HG03025 (cell line): ENCODE measurements around the gene DBI.
"Not testable (repeated sequence)": the region's sequence is repeated elsewhere in the genome, so short reads cannot be mapped to it uniquely, and the experiment has no call there.

Source experiments
- ATAC-seq: cut with Tn5 transposase; IDR thresholded peaks from one replicate; pipeline ENCODE4 v1.9.1; 2021; ENCODE audit warnings: mild to moderate bottlenecking, moderate library complexity; ENCODE audit not compliant: unreplicated experiment, low FRiP score

Gene DBI

DNA sequence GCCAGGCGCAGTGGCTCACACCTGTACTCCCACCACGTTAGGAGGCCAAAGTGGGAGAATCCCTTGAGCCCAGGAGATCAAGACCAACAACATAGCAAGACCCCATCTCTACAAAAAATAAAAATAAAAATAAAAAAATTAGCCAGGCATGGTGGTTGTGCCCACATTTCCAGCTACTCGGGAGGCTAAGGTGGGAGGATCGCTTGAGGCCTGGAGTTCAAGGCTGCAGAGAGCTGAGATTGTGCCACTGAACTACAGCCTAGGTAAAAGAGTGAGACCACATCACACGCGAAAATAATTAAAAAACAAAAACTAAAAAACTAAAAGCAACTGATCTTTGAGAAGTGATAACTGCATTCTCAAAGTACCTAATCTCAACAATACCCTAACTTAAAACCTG lies 2.0 kb upstream of the DBI start:
- no peak for ATAC-seq

DNA sequence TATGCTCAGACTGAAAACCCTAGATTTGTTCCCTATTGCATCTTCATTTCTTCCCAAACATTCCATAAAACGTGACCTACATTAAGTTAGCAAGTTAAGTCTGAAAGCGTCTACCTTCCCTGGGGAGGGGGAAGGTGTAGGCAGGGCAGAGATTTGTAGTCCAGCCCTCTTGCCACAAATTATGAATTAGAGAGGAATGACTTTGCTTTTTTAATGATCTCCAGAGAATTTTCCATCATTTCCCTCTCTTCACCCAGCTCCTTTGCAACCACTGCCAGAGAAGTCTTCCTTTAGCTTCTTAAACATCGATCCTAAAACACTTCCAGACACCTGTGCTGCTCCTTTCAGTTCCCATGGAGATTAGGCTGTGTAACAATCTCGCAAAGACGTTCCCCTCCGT lies 1.3 kb upstream of the DBI start:
- no peak for ATAC-seq

DNA sequence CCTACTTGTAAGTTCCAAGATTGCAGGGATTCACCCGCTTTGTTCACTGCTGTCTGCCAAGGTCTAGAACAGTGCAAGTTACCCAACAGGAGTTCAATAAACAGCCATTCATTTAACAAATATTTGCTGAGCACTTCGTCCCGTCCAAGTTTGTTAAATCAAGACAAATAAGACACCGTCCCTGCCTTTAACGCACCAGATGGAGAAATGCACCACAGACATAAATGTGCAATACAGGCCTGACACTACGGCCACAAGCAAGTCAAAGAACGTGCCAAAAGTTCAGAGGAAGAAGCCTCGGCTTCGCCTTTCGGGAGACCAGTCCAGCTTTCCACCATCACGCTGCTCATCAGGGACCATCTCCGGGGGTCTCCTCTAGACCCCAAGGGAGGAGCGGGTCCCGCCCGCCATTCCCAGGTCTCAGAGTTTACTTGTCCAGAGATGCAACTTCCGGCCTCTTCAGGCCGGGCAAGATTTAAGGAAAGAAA lies 572 bp upstream of the DBI start:
- ATAC-seq = peak; percentile 6

DNA sequence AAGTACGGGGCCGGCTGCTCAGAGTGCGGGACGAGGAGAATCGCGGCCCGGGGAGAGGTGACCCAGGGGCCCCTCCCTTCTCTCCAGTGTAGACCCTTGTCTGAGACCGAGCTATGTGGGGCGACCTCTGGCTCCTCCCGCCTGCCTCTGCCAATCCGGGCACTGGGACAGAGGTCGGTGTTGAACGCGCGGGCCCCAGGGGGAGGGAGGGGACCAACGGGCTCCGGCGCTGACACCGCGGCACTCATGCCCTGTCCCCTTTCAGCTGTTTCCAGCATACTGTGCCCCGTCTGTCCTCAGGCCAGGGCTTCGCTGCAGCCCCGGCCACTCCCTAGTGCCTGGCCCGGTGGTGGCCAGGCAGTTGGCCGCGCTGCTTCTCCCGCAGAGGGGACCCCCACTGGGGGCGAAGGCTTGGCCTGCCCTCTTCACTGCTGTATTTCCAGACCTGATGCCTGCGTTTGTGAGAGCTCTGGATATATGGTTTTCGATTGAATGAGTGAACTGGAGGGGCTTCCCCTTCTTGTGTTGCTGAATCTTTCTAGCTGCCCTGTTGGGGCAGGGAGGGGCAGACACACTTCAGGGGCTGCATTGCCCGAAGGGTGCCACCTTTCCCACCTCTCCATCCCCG lies 809 bp downstream of the DBI start:
- peak; percentile 23 for ATAC-seq

DNA sequence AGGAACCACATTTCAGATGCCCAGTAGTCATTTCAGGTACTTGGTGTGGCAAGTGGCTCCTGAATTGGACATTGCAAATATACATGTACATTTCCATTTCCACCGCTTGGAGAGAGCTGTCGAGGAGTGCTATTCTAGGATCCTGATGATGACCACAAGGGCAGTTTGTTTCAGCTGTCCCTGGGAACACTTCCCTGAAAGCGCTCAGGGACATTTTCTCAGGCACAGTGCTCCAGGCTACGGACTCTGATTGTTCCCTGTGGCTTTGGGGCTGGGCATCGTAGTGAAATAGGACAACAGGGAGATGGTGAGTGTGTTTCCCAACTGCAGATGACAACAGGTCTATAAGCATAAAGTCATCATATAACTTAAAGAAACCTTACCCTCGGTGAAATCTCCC lies 3.1 kb downstream of the DBI start:
- ATAC-seq = no peak

DNA sequence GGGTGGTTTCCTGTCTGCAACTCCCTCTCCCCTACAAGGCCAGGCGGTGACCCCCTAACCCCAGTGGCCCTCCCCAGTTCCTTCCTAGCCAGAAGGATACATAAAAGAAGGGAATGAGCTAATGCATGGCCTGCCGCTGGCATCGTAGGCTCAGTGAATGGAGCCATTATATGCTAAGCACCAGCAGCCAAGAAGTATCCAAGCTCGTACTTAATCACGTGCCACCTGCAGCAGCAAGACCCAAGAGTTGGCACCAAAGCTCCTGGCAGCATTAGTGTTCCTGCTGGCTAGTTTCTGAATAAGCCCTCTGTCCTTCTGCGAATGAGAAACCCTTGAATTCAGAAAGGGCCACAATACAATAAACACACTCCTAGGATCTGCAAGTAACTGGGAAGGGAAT lies 4.3 kb downstream of the DBI start:
- no peak for ATAC-seq

DNA sequence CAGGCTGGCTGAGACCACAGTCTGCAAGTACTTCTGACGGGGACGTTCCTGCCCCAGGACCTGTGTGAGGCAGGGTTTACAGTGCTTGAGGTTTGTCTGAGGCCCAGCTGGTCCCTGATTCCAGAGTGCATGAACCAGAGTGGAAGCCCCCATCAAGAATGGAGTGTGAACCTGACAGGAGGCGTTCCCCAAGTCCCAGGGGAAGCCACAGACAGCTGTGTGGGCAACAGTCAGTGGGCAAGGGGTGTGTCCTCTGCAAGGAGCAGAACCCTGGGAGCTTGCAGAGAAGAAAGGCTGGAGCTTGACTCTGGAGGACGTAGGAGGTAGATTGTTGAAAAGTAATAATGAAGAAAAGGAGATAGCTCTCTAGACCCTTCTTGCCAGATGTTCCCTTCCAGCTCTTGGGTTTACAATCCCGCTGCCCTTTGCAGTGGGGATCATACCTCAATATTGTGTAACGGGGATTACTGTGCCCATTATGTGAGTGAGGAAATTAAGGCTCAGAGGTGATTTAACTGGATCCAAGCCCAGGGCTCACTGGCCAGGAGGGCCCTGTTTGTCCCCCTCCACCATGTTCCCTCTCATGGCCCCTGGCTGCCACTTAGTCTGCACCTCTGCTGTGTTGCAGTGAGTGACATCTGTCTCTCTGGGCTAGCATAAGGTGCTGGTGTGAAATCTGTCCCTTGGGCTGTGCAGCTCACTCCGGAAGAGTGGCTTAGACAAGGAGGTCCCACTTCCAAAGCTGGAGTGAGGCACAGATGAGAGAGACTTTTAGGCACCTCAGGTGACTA lies 6.2 kb downstream of the DBI start:
- no peak for ATAC-seq

DNA sequence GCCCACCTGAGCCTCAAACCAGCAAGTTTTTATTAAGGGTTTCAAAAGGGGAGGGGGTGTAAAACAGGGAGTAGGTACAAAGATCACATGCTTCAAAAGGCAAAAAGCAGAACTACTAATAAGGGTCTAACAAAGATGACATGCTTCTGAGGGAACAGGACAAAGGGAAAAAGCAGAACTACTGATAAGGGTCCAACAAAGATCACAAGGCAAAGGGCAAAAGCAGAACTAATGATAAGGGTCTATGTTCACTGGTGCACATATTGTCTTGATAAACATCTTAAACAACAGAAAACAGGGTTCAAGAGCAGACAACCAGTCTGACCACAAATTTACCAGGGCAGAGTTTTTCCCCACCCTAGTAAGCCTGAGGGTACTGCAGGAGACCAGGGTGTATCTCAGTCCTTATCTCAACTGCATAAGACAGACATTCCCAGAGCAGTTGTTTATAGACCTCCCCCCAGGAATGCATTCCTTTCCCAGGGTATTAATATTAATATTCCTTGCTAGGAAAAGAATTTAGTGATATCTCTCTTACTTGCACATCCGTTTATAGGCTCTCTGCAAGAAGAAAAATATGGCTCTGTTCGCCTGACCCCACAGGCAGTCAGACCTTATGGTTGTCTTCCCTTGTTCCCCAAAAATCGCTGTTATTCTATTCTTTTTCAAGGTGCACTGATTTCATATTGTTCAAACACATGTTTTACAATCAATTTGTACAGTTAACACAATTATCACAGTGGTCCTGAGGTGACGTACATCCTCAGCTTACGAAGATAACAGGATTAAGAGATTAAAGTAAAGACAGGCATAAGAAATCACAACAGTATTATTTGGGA lies 7.3 kb downstream of the DBI start:
- ATAC-seq = not testable (repeated sequence)

DNA sequence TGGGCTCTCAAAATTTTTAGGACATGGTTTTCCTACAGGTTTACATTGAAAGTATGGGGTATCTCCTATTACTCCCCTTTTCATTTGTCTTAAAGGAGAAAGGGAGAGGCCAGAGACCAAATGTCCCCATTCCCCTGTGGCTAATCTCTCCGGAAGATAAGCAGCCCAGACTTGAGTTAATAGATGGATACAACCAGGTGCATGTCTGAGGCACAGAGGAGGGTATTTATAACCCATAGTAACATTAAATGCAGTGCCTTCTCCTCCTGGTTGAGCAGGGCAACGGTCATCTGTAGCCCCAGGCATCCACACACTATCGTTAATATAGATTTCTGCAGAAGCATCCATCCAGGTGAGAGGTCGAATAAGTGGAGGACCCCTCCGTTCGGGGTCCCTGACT lies 9.6 kb downstream of the DBI start:
- ATAC-seq = not testable (repeated sequence)

DNA sequence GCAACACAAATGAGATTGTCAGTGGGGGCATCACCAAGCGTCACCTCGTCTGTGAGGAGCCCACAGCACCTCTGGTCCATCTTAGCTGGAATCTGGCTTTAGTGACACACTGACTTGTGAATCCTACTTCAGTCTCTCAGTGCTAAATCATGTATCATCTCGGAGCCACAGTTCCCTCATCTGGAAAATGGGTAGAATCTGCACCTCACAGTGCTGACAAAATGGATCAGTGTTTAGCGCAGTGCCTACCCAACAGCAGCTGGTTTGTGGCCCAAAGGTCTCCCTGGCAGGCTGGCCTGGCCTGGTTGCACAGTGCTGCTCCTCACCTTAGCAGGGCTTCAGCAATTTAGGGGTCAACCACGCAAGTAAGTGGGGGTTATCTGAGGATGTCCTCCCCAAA lies 10.0 kb downstream of the DBI start:
- no peak for ATAC-seq

DNA sequence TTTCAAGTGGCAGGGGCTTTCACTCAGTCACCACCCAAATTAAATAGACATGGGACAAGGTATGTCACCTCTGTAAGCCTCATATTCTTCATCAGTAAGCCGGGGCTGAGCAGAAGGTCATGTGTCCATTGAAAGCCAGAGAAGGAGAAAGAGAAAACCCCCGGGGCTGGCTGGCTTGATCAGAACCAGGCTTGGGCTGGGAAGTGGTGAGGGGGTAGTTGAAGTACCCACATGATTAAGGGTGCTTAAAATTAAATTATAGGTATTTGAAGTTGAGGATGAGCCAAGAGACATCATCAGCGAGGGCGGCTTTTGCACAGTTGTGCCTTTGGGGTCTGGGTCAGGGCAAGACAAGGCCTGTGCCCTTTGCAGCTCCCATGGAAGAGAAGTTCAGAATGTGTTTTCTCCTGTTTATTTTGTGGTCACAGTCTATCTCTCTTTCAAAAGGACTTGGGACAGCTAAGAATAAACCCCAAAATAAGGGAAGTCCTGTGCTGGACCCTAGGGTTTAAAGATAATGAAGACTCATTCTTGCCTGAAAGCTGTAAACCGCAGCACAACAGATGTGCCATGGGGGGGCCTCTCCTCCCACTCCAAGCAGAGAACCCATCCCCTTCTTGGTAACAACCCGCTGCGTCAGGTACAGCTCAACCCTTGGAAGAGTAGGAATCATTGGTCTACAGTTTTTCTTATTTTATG lies 10.7 kb downstream of the DBI start:
- no peak for ATAC-seq

DNA sequence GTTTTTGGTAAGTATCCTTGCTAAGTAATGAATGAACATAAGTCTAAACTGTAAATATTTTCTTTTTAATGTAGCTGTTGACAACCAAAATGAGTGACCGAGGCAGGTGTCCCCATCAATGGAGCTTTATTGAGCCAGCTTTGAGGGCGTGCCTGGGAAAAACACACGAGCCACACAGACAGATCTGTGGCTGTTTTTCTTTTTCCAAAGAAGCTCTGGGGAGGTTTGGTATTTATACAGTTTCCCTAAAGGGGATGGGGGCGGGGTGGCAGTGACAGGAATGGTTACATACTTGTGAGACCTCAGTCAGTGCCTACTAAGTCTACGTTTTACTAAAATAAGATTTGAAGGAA lies 11.2 kb downstream of the DBI start:
- no peak for ATAC-seq

DNA sequence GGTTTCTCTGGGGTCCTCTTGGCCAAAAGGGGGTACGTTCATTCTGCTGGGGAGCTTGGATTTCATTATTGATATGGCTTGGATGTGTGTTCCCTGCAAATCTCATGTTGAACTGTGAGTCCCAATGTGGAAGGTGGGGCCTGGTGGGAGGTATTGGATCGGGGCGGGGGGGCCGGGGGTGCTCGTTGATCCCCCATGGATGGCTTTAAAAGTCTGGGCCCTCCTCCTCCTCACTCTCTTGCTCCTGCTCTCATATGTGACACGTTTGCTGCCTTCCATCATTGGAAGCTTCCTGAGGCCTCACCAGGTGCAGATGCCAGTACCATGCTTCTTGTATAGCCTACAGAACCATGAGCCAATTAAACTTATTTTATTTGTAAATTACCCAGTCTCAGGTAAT lies 11.8 kb downstream of the DBI start:
- no peak for ATAC-seq

DNA sequence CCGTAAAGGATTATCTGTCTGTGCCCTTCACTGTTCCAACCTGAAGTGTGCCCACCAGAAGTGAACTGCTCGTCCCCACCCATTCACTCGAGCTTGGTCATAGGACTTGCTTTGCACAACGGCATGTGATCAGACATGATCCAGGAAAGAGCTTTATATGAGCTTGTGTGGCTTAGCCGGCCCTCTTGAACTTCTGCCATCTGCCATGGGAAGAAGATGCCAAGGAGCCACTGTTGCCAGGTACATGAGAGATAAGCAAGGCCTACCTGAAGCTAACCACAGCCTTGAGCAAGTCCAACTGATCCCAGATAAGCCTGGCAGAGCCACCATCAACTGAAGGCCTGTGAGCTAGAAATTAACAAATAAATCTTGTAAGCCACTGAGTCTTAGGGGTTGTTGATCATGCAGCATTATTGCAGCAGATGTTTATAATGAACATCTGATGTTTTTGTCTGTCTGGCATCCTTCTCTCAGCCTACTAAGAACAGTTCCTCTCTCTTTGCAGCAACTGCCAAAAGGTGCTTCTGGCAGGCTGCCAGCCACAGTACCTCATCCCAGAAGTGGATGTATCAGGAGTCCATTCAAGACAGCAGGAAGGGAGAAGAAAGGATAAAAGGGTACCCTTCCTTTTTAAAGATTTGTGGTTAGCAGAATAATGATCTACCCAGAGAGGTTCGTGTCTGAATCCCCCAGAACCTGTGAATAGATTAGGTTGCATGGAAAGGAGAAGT lies 16.8 kb downstream of the DBI start:
- ATAC-seq = no peak

DNA sequence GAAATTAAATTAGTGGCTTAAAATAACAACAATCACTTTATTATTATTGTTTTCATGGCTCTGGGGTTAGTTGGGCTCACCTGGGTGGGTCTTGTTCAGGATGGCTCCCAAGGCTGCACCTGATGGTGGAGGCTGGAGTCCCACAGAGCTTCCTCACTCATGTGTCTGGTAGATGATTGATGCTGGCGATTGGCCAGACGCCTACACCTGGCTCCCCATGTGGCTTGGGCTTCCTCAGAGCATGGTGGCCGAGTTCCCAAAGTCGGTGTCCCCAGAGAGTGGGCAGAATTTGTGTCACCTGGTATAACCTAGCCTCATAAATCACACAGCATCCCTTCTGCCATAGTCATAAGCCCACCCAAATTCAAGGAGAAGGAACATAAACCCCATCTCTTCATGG lies 18.2 kb downstream of the DBI start:
- ATAC-seq = no peak

DNA sequence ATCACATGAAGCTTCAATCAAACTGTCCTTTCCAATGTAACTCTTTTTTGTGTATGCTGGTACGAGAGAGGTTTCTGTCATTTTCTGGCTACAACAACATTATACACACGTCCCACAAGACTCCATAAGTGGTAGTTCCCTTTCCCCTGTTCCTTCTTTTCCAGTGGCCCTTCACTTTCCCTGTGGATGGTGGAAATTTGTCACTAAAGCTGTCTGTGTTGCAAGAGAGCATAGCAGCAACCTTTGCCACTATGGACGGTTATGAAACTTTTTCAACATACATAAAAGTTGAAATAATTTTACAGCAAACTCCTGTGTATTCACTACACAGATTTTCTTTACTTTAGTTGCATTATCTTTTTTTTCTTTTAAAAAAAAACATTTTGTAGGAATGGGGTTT lies 18.7 kb downstream of the DBI start:
- no peak for ATAC-seq

DNA sequence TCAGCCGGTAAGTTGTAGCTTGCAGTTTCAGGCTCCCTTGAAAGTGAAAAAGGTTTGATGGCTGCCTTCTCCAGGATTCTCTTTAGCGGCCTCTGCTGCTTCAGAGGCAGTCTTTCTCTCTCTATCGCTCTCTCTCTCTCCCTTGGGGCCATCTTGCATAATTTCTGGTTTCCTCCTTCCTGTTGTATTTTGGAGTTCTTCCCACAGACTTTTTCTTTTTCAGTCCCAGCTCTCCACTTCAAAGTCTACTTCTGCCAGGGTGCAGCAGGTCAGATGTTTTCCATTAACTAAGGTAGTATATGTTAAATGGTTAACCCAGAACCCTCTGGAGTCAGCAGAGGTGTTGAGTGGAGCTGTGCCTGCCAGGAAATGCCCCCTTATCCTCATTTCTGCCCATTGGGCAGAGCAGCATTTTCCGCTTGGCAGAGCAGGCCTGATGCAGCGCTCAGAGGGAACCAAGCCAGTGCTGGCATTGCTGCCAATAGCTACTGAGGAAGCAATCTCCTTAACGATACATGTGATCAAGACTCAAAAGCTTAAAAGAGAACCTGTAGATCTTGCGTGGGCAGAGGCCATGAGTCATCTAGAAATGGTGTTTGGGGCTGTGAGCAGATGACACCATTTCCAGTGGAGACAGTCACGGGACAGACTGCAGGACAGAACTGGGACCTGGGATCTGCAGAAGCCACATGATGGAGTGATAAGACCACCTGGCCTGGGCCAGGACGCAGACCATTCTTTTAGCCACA lies 20.8 kb downstream of the DBI start:
- peak; percentile 76 for ATAC-seq

DNA sequence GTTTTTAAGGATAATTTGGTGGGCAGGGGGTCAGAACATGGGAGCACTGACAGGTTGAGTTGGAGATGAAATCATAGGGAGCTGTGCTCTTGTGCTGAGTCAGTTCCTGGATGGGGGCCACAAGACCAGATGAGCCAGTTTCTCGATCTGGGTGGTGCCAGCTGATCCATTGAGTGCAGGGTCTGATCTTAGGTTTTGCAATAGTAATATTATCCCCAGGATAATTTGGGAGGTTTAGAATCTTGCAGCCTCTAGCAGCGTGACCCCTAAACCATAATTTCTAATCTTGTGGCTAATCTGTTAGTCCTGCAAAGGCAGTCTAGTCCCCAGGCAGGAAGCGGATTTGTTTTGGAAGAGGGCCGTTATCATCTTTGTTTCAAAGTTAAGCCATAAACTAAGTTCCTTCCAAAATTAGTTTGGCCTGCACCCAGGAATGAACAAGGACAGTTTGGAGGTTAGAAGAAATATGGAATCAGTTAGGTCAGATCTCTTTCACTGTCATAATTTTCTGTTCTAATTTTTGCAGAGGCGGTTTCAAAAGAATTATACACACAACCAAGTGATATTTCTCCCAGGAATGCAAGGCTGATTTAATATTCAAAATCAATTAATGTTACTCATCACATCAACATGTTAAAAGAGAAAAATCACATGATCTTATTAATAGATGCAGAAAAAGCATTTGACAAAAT lies 23.0 kb downstream of the DBI start:
- ATAC-seq = no peak
